ENCODE data around the gene COG3.

COG3 gene

GRCh38 chr13:45542391-45542790 lies 77.7 kb downstream of the COG3 start:
- Histone ChIP-seq H3K27ac (ENCODE audit: insufficient read depth, low read length, poor library complexity, severe bottlenecking) (no peak overlapping the region), H3K9me3 (ENCODE audit: control insufficient read depth, low read length) (no peaks in the 10 kb centered on the region), H3K4me1 (ENCODE audit: control insufficient read depth, insufficient read depth, low read length, poor library complexity, severe bottlenecking) (no peaks in the 10 kb centered on the region), H3K36me3 (ENCODE audit: control insufficient read depth, insufficient read depth, low read length) (no peaks in the 10 kb centered on the region), H3K27me3 (replicated peaks; ENCODE audit: control insufficient read depth, insufficient read depth, low read length, poor library complexity, severe bottlenecking) (no peaks in the 10 kb centered on the region), H3K4me3 (ENCODE audit: insufficient read depth, low read depth, low read length, poor library complexity, severe bottlenecking) (no peak overlapping the region)
- DNase-seq: no peak

- Histone ChIP-seq H3K9me3 (ENCODE audit: control insufficient read depth, low read length) (no peaks in the 10 kb centered on the region), H3K36me3 (ENCODE audit: control insufficient read depth, insufficient read depth, low read length) (no peaks in the 10 kb centered on the region), H3K27me3 (replicated peaks; ENCODE audit: control insufficient read depth, insufficient read depth, low read length, poor library complexity, severe bottlenecking) (no peaks in the 10 kb centered on the region), H3K4me3 (ENCODE audit: insufficient read depth, low read depth, low read length, poor library complexity, severe bottlenecking) (no peak overlapping the region), H3K4me1 (ENCODE audit: control insufficient read depth, insufficient read depth, low read length, poor library complexity, severe bottlenecking) (no peaks in the 10 kb centered on the region), H3K27ac (ENCODE audit: insufficient read depth, low read length, poor library complexity, severe bottlenecking) (no peak overlapping the region)
- DNase-seq: no peak
Measured at GRCh38 chr13:45542878-45543277, 78.1 kb downstream of the COG3 start.

GRCh38 chr13:45544520-45544919 lies 79.8 kb downstream of the COG3 start:
- no peak for DNase-seq
- H3K27me3 ChIP-seq (replicated peaks; ENCODE audit: control insufficient read depth, insufficient read depth, low read length, poor library complexity, severe bottlenecking): no peaks in the 10 kb centered on the region
- H3K4me1 ChIP-seq (ENCODE audit: control insufficient read depth, insufficient read depth, low read length, poor library complexity, severe bottlenecking): no peaks in the 10 kb centered on the region

GRCh38 chr13:45545686-45546409 lies 81.1 kb downstream of the COG3 start:
- H3K4me3 ChIP-seq (ENCODE audit: insufficient read depth, low read depth, low read length, poor library complexity, severe bottlenecking): no peak overlapping the region
- no peaks in the 10 kb centered on the region for H3K36me3 ChIP-seq (ENCODE audit: control insufficient read depth, insufficient read depth, low read length)
- no peaks in the 10 kb centered on the region for H3K9me3 ChIP-seq (ENCODE audit: control insufficient read depth, low read length)
- H3K4me1 ChIP-seq (ENCODE audit: control insufficient read depth, insufficient read depth, low read length, poor library complexity, severe bottlenecking): no peaks in the 10 kb centered on the region
- DNase-seq: no peak
- no peaks in the 10 kb centered on the region for H3K27me3 ChIP-seq (replicated peaks; ENCODE audit: control insufficient read depth, insufficient read depth, low read length, poor library complexity, severe bottlenecking)
- no peak overlapping the region for H3K27ac ChIP-seq (ENCODE audit: insufficient read depth, low read length, poor library complexity, severe bottlenecking)

More at GRCh38 chr13:45544520-45544919, 79.8 kb downstream of the COG3 start:
- H3K27ac ChIP-seq (ENCODE audit: insufficient read depth, low read length, poor library complexity, severe bottlenecking): no peak overlapping the region
- H3K36me3 ChIP-seq (ENCODE audit: control insufficient read depth, insufficient read depth, low read length): no peaks in the 10 kb centered on the region
- no peak overlapping the region for H3K4me3 ChIP-seq (ENCODE audit: insufficient read depth, low read depth, low read length, poor library complexity, severe bottlenecking)
- H3K9me3 ChIP-seq (ENCODE audit: control insufficient read depth, low read length): no peaks in the 10 kb centered on the region

- H3K27ac ChIP-seq (ENCODE audit: insufficient read depth, low read length, poor library complexity, severe bottlenecking): no peak overlapping the region
- H3K4me3 ChIP-seq (ENCODE audit: insufficient read depth, low read depth, low read length, poor library complexity, severe bottlenecking): no peak overlapping the region
- no peaks in the 10 kb centered on the region for H3K4me1 ChIP-seq (ENCODE audit: control insufficient read depth, insufficient read depth, low read length, poor library complexity, severe bottlenecking)
- H3K27me3 ChIP-seq (replicated peaks; ENCODE audit: control insufficient read depth, insufficient read depth, low read length, poor library complexity, severe bottlenecking): no peaks in the 10 kb centered on the region
- no peaks in the 10 kb centered on the region for H3K9me3 ChIP-seq (ENCODE audit: control insufficient read depth, low read length)
- no peaks in the 10 kb centered on the region for H3K36me3 ChIP-seq (ENCODE audit: control insufficient read depth, insufficient read depth, low read length)
- no peak for DNase-seq
Measured at GRCh38 chr13:45546410-45546765, 81.6 kb downstream of the COG3 start.

- Histone ChIP-seq H3K4me1 (ENCODE audit: control insufficient read depth, insufficient read depth, low read length, poor library complexity, severe bottlenecking) (no peaks in the 10 kb centered on the region), H3K36me3 (ENCODE audit: control insufficient read depth, insufficient read depth, low read length) (no peaks in the 10 kb centered on the region), H3K9me3 (ENCODE audit: control insufficient read depth, low read length) (no peaks in the 10 kb centered on the region), H3K27me3 (replicated peaks; ENCODE audit: control insufficient read depth, insufficient read depth, low read length, poor library complexity, severe bottlenecking) (no peaks in the 10 kb centered on the region), H3K4me3 (ENCODE audit: insufficient read depth, low read depth, low read length, poor library complexity, severe bottlenecking) (no peak overlapping the region), H3K27ac (ENCODE audit: insufficient read depth, low read length, poor library complexity, severe bottlenecking) (no peak overlapping the region)
- no peak for DNase-seq
Measured at GRCh38 chr13:45548281-45548680, 83.5 kb downstream of the COG3 start.

- Histone ChIP-seq H3K4me3 (ENCODE audit: insufficient read depth, low read depth, low read length, poor library complexity, severe bottlenecking) (no peak overlapping the region), H3K9me3 (ENCODE audit: control insufficient read depth, low read length) (no peaks in the 10 kb centered on the region), H3K36me3 (ENCODE audit: control insufficient read depth, insufficient read depth, low read length) (no peaks in the 10 kb centered on the region), H3K27me3 (replicated peaks; ENCODE audit: control insufficient read depth, insufficient read depth, low read length, poor library complexity, severe bottlenecking) (no peaks in the 10 kb centered on the region), H3K27ac (ENCODE audit: insufficient read depth, low read length, poor library complexity, severe bottlenecking) (no peak overlapping the region), H3K4me1 (ENCODE audit: control insufficient read depth, insufficient read depth, low read length, poor library complexity, severe bottlenecking) (no peaks in the 10 kb centered on the region)
- DNase-seq: no peak
Measured at GRCh38 chr13:45554604-45555109, 89.9 kb downstream of the COG3 start.

GRCh38 chr13:45564133-45564776 lies 99.5 kb downstream of the COG3 start:
- H3K4me3 ChIP-seq (ENCODE audit: insufficient read depth, low read depth, low read length, poor library complexity, severe bottlenecking): no peak overlapping the region
- no peaks in the 10 kb centered on the region for H3K36me3 ChIP-seq (ENCODE audit: control insufficient read depth, insufficient read depth, low read length)
- H3K4me1 ChIP-seq (ENCODE audit: control insufficient read depth, insufficient read depth, low read length, poor library complexity, severe bottlenecking): no peaks in the 10 kb centered on the region
- no peaks in the 10 kb centered on the region for H3K9me3 ChIP-seq (ENCODE audit: control insufficient read depth, low read length)
- H3K27me3 ChIP-seq (replicated peaks; ENCODE audit: control insufficient read depth, insufficient read depth, low read length, poor library complexity, severe bottlenecking): no peaks in the 10 kb centered on the region
- no peak overlapping the region for H3K27ac ChIP-seq (ENCODE audit: insufficient read depth, low read length, poor library complexity, severe bottlenecking)
- no peak for DNase-seq

- Histone ChIP-seq H3K9me3 (ENCODE audit: control insufficient read depth, low read length) (no peaks in the 10 kb centered on the region), H3K27me3 (replicated peaks; ENCODE audit: control insufficient read depth, insufficient read depth, low read length, poor library complexity, severe bottlenecking) (no peaks in the 10 kb centered on the region), H3K4me1 (ENCODE audit: control insufficient read depth, insufficient read depth, low read length, poor library complexity, severe bottlenecking) (no peaks in the 10 kb centered on the region), H3K27ac (ENCODE audit: insufficient read depth, low read length, poor library complexity, severe bottlenecking) (no peak overlapping the region), H3K4me3 (ENCODE audit: insufficient read depth, low read depth, low read length, poor library complexity, severe bottlenecking) (no peak overlapping the region), H3K36me3 (ENCODE audit: control insufficient read depth, insufficient read depth, low read length) (no peaks in the 10 kb centered on the region)
- no peak for DNase-seq
Measured at GRCh38 chr13:45565331-45565730, 100.6 kb downstream of the COG3 start.

GRCh38 chr13:45575146-45575829 lies 110.5 kb downstream of the COG3 start:
- no peaks in the 10 kb centered on the region for H3K36me3 ChIP-seq (ENCODE audit: control insufficient read depth, insufficient read depth, low read length)
- no peaks in the 10 kb centered on the region for H3K4me1 ChIP-seq (ENCODE audit: control insufficient read depth, insufficient read depth, low read length, poor library complexity, severe bottlenecking)
- H3K27me3 ChIP-seq (replicated peaks; ENCODE audit: control insufficient read depth, insufficient read depth, low read length, poor library complexity, severe bottlenecking): peaks cover 6% of the 10 kb centered on the region
- DNase-seq: no peak
- no peak overlapping the region for H3K4me3 ChIP-seq (ENCODE audit: insufficient read depth, low read depth, low read length, poor library complexity, severe bottlenecking)
- no peak overlapping the region for H3K27ac ChIP-seq (ENCODE audit: insufficient read depth, low read length, poor library complexity, severe bottlenecking)
- H3K9me3 ChIP-seq (ENCODE audit: control insufficient read depth, low read length): no peaks in the 10 kb centered on the region
